ENCODE results near the gene DIP2C. TPM values are rescaled to one million over a fixed set of nuclear protein-coding genes. Genes with fewer than 3 reads are reported as not detected.
"Not testable (repeated sequence)": the region's sequence is repeated elsewhere in the genome, so short reads cannot be mapped to it uniquely, and the experiment has no call there.

DIP2C gene
- 1.8 and 5.1 TPM in 2 replicates for total RNA-seq

- DNase-seq (ENCODE audit: low read depth, low spot score): no peak
Observed at GRCh38 chr10:689452-690371, at the start of gene DIP2C. Gene DIP2C (minus strand): TSS chr10:689668. CDS start chr10:689578, 90 bp downstream.

- no peak for DNase-seq (ENCODE audit: low read depth, low spot score)
Observed at GRCh38 chr10:734481-734880, 45.0 kb upstream of the DIP2C start.

GRCh38 chr10:733086-733485, 43.6 kb upstream of the DIP2C start:
- no peak for DNase-seq (ENCODE audit: low read depth, low spot score)

GRCh38 chr10:729213-729612, 39.7 kb upstream of the DIP2C start:
- no peak for DNase-seq (ENCODE audit: low read depth, low spot score)

GRCh38 chr10:728603-729002, 39.1 kb upstream of the DIP2C start:
- no peak for DNase-seq (ENCODE audit: low read depth, low spot score)

GRCh38 chr10:727162-727790, 37.8 kb upstream of the DIP2C start:
- DNase-seq (ENCODE audit: low read depth, low spot score): no peak

- DNase-seq (ENCODE audit: low read depth, low spot score): no peak
Observed at GRCh38 chr10:725786-726185, 36.3 kb upstream of the DIP2C start.

- no peak for DNase-seq (ENCODE audit: low read depth, low spot score)
Observed at GRCh38 chr10:725302-725701, 35.8 kb upstream of the DIP2C start.

GRCh38 chr10:723973-724372, 34.5 kb upstream of the DIP2C start:
- DNase-seq (ENCODE audit: low read depth, low spot score): no peak

- DNase-seq (ENCODE audit: low read depth, low spot score): no peak
Observed at GRCh38 chr10:722281-723060, 33.0 kb upstream of the DIP2C start.

GRCh38 chr10:718143-718700, 28.8 kb upstream of the DIP2C start:
- DNase-seq (ENCODE audit: low read depth, low spot score): no peak

- DNase-seq (ENCODE audit: low read depth, low spot score): no peak
Observed at GRCh38 chr10:717458-717857, 28.0 kb upstream of the DIP2C start.

- no peak for DNase-seq (ENCODE audit: low read depth, low spot score)
Observed at GRCh38 chr10:716821-717220, 27.4 kb upstream of the DIP2C start.

GRCh38 chr10:714214-714613, 24.7 kb upstream of the DIP2C start:
- no peak for DNase-seq (ENCODE audit: low read depth, low spot score)

- no peak for DNase-seq (ENCODE audit: low read depth, low spot score)
Observed at GRCh38 chr10:712575-712974, 23.1 kb upstream of the DIP2C start.

- DNase-seq (ENCODE audit: low read depth, low spot score): no peak
Observed at GRCh38 chr10:712089-712488, 22.6 kb upstream of the DIP2C start.

- DNase-seq (ENCODE audit: low read depth, low spot score): no peak
Observed at GRCh38 chr10:707861-708260, 18.4 kb upstream of the DIP2C start.

- no peak for DNase-seq (ENCODE audit: low read depth, low spot score)
Observed at GRCh38 chr10:707456-707855, 18.0 kb upstream of the DIP2C start.

- no peak for DNase-seq (ENCODE audit: low read depth, low spot score)
Observed at GRCh38 chr10:703118-703517, 13.7 kb upstream of the DIP2C start.

- not testable (repeated sequence) for DNase-seq (ENCODE audit: low read depth, low spot score)
Observed at GRCh38 chr10:700183-700582, 10.7 kb upstream of the DIP2C start.

- DNase-seq (ENCODE audit: low read depth, low spot score): no peak
Observed at GRCh38 chr10:697097-697875, 7.8 kb upstream of the DIP2C start.

Data from pulmonary artery endothelial cell (primary cell).